Smooth muscle cell (in vitro differentiated cells): ENCODE measurements around the gene IGF1. TPM values are rescaled to one million over a fixed set of nuclear protein-coding genes. Genes with fewer than 3 reads are reported as not detected.

Source experiments
- DNase-seq: peaks from one replicate; lab custom pipeline; 2025; ENCODE audit not compliant: unreplicated experiment; lab: John Stamatoyannopoulos, UW
- H2AFZ ChIP-seq: fragments of 200-600 bp; sonication (generic); 2 replicates; pipeline ENCODE4 v1.6.0; 2016; ENCODE audit warnings: antibody characterized with exemption, low read depth, mild to moderate bottlenecking
- H3F3A ChIP-seq: fragments of 200-600 bp; sonication (generic); 2 replicates; pipeline ENCODE4 v1.6.0; 2017; ENCODE audit warnings: antibody characterized with exemption, low read depth
- H3K27ac ChIP-seq: fragments of 200-600 bp; sonication (generic); 2 replicates; pipeline ENCODE4 v1.5.1; 2016; ENCODE audit warnings: low read depth, mild to moderate bottlenecking
- H3K27me3 ChIP-seq: fragments of 200-600 bp; sonication (generic); 2 replicates; pipeline ENCODE4 v1.6.1; 2016; ENCODE audit warnings: low read depth, mild to moderate bottlenecking
- H3K36me3 ChIP-seq: fragments of 200-600 bp; sonication (generic); 2 replicates; pipeline ENCODE4 v1.5.1; 2016; ENCODE audit warnings: low read depth
- H3K4me1 ChIP-seq: fragments of 200-600 bp; sonication (generic); 2 replicates; pipeline ENCODE4 v1.5.1; 2016; ENCODE audit warnings: low read depth
- H3K4me2 ChIP-seq: fragments of 200-600 bp; sonication (generic); 2 replicates; pipeline ENCODE4 v1.6.0; 2016; ENCODE audit warnings: mild to moderate bottlenecking
- H3K4me3 ChIP-seq: fragments of 200-600 bp; sonication (generic); 2 replicates; pipeline ENCODE4 v1.5.1; 2016; ENCODE audit warnings: mild to moderate bottlenecking
- H3K79me2 ChIP-seq: fragments of 200-600 bp; sonication (generic); 2 replicates; pipeline ENCODE4 v1.6.0; 2016; ENCODE audit warnings: low read depth, mild to moderate bottlenecking
- H3K9ac ChIP-seq: fragments of 200-600 bp; sonication (generic); 2 replicates; pipeline ENCODE4 v1.6.0; 2016; ENCODE audit warnings: low read depth
- H3K9me3 ChIP-seq: fragments of 200-600 bp; sonication (generic); replicated peaks from 2 replicates; pipeline ENCODE4 v1.5.1; 2016; ENCODE audit warnings: low read depth
- H4K20me1 ChIP-seq: fragments of 200-600 bp; sonication (generic); 2 replicates; pipeline ENCODE4 v1.6.0; 2016; ENCODE audit warnings: low read depth
- WGBS: methylation state at CpG from one replicate; pipeline ENCODE4 v1.1.7; 2016; ENCODE audit warnings: low lambda C conversion rate; 5-methylcytosine and 5-hydroxymethylcytosine counted together
- polyA plus RNA-seq: library from polyadenylated mRNA; unstranded; fragments of >200 nt; fragmentation: Nextera tagmentation; extraction: Ambion mirVana; gene quantifications from 2 replicates; pipeline ENCODE4 v1.2.1, GENCODE V29; 2016
- total RNA-seq: library from RNA; depleted of rRNA; stranded (reverse); fragments of >200 nt; gene quantifications from 2 replicates; pipeline ENCODE4 v1.2.3, GENCODE V29; 2014
- TF ChIP-seq, protein P1 (sequence below): fragments of 200-600 bp; sonication (generic); IDR thresholded peaks from 2 replicates; pipeline ENCODE4 v1.5.1; 2017; ENCODE audit warnings: borderline replicate concordance, mild to moderate bottlenecking, antibody characterized with exemption; ENCODE audit not compliant: insufficient read depth, poor library complexity, severe bottlenecking

IGF1 gene
- total and polyA plus RNA-seq, 2 experiments from 2014 or later: 1.3 to 8.9 TPM

DNA sequence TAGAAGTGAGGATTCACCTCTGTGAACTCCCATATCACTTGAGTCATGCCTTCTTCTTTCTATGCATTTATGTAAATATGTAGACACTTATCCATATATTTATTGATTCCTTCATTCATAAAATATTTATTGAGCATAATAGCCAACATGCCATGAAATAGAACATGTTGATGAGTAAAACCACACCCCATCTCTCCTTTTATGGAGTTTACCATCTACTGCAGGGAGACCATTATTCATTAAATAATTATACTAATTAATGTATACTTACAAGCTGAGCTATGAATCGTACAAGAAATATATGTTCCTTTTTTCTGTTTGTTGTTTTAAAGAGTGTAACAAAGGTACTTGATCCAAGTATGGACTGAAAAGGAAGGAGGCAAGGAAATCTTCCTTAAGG is 17.4 kb upstream of the IGF1 start:
- no peaks in the 10 kb centered on the region for H3K36me3 ChIP-seq
- H3K4me3 ChIP-seq: no peak overlapping the region
- TF ChIP-seq, protein P1, sequence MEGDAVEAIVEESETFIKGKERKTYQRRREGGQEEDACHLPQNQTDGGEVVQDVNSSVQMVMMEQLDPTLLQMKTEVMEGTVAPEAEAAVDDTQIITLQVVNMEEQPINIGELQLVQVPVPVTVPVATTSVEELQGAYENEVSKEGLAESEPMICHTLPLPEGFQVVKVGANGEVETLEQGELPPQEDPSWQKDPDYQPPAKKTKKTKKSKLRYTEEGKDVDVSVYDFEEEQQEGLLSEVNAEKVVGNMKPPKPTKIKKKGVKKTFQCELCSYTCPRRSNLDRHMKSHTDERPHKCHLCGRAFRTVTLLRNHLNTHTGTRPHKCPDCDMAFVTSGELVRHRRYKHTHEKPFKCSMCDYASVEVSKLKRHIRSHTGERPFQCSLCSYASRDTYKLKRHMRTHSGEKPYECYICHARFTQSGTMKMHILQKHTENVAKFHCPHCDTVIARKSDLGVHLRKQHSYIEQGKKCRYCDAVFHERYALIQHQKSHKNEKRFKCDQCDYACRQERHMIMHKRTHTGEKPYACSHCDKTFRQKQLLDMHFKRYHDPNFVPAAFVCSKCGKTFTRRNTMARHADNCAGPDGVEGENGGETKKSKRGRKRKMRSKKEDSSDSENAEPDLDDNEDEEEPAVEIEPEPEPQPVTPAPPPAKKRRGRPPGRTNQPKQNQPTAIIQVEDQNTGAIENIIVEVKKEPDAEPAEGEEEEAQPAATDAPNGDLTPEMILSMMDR: no peak
- no peak overlapping the region for H2AFZ ChIP-seq
- H3K27me3 ChIP-seq: peaks cover 5% of the 10 kb centered on the region
- no peaks in the 10 kb centered on the region for H3K9me3 ChIP-seq
- no peaks in the 10 kb centered on the region for H3F3A ChIP-seq
- H3K4me2 ChIP-seq: no peak overlapping the region
- 92% methylated on average over 1 of the region's 1 CpG for WGBS
- no peak for DNase-seq
- no peak overlapping the region for H3K9ac ChIP-seq
- no peaks in the 10 kb centered on the region for H4K20me1 ChIP-seq
- H3K79me2 ChIP-seq: no peaks in the 10 kb centered on the region
- no peak overlapping the region for H3K27ac ChIP-seq
- no peaks in the 10 kb centered on the region for H3K4me1 ChIP-seq

DNA sequence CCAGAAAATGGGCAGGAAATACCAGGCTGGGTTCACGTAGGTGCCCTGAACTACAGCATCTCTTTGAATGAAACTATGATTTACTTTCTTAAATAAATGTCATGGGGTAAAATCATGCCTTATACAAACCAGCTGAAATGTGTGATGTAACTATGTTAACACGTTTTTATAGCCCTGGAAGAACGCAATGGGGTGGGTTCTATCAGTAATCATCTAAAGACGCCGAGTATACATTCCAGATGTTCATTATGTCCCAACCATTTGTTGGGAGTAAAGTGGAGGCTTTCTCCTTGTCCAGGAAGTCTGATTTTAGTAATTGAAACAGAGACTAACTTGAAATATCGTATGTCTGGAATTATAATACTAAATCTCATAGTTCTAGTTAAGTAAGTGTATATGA is 16.2 kb upstream of the IGF1 start:
- H3K9me3 ChIP-seq: no peaks in the 10 kb centered on the region
- DNase-seq: no peak
- 60% methylated on average over 6 of the region's 6 CpGs for WGBS

DNA sequence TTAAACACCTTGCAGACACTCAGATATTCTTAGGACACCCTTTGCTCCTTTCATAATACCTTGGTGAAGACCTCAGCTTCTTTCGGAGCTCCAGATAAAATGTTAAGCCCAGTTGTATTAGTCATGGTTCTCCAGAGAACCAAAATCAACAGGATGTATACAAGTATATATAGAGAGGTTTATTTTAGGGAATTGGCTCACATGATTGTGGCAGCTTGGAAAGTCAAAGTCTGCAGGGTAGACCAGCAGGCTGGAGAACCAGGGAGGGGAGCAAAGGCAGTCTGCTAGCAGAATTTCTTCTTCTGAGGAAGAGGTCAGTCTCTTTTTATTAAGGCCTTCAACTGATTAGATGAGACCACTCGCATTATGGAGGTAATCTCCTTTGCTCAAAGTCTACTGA is 6.9 kb upstream of the IGF1 start:
- Histone ChIP-seq H3K27ac (no peak overlapping the region), H3F3A (no peaks in the 10 kb centered on the region), H3K9ac (no peak overlapping the region), H3K27me3 (no peaks in the 10 kb centered on the region), H3K36me3 (no peaks in the 10 kb centered on the region), H3K4me2 (no peak overlapping the region), H3K9me3 (no peaks in the 10 kb centered on the region), H4K20me1 (no peaks in the 10 kb centered on the region), H3K4me3 (no peak overlapping the region), H3K79me2 (no peaks in the 10 kb centered on the region), H2AFZ (no peak overlapping the region), H3K4me1 (no peaks in the 10 kb centered on the region)
- DNase-seq: no peak
- WGBS: 65% methylated on average over 2 of the region's 2 CpGs
- TF ChIP-seq, protein P1: no peak

More for the DNA sequence above, 16.2 kb upstream of the IGF1 start:
- Histone ChIP-seq H3K4me3 (no peak overlapping the region), H3K27ac (no peak overlapping the region), H3K4me2 (no peak overlapping the region), H3K27me3 (peaks cover 2% of the 10 kb centered on the region), H3K9ac (no peak overlapping the region), H3K36me3 (no peaks in the 10 kb centered on the region), H3K79me2 (no peaks in the 10 kb centered on the region), H4K20me1 (no peaks in the 10 kb centered on the region), H2AFZ (no peak overlapping the region), H3K4me1 (no peaks in the 10 kb centered on the region), H3F3A (no peaks in the 10 kb centered on the region)
- TF ChIP-seq, protein P1: no peak

DNA sequence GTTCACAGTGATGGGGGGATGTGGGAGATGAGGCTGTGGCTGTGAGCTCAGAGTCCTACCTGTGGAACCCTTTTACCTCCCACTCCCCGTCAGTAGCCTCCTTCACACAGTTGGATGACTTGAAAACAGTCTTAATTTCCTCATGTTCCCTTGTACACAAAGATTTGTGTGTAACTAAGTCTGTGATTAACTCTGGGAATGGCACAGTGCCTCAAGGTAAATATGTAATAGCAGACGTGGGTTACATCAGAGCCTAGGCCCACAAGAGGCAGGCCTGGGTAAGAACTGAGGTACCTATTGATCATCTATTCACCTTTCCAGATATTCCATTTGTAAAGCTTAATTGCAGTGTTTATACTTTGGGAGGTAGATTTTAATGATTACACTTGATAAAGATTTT is 5.8 kb upstream of the IGF1 start:
- no peak for DNase-seq
- H3K27ac ChIP-seq: no peak overlapping the region
- 87% methylated on average over 2 of the region's 2 CpGs for WGBS
- no peaks in the 10 kb centered on the region for H3K27me3 ChIP-seq
- TF ChIP-seq, protein P1: no peak
- no peak overlapping the region for H3K4me3 ChIP-seq
- no peaks in the 10 kb centered on the region for H3K36me3 ChIP-seq
- H4K20me1 ChIP-seq: no peaks in the 10 kb centered on the region
- no peak overlapping the region for H3K9ac ChIP-seq
- H3K4me2 ChIP-seq: no peak overlapping the region
- no peaks in the 10 kb centered on the region for H3K79me2 ChIP-seq
- H3K4me1 ChIP-seq: no peaks in the 10 kb centered on the region
- H3K9me3 ChIP-seq: no peaks in the 10 kb centered on the region
- no peak overlapping the region for H2AFZ ChIP-seq
- H3F3A ChIP-seq: no peaks in the 10 kb centered on the region
